K562 (cell line): ENCODE data around the gene PTPRU. TPM values are rescaled to one million over a fixed set of nuclear protein-coding genes. Genes with fewer than 3 reads are reported as not detected.

Experiments
- ATAC-seq: fragments of 200-7000 bp; cut with Tn5 transposase; 3 replicates; pipeline ENCODE4 v1.9.1; 2020; ENCODE audit warnings: moderate library complexity
- BruUV-seq: library from RNA; stranded (reverse); fragments of 400-500 nt; replicated peaks from 2 replicates; lab custom pipeline; 2021; lab: Mats Ljungman, UMichigan
- CTCF ChIA-PET: fragments of 300-600 bp; formaldehyde crosslinking; extraction: SDS; loops from one replicate; lab custom pipeline; 2021; ENCODE audit warnings: low intra/inter-chr PET ratio; lab: Yijun Ruan, JAX
- POLR2A ChIA-PET: fragments of 300-600, 350-650 bp; sonication (Branson Sonifier 250); formaldehyde crosslinking; extraction: SDS; loops from one replicate; lab custom pipeline; 2021; ENCODE audit warnings: antibody characterized with exemption, inconsistent platforms; lab: Yijun Ruan, JAX
- DNase-seq, 4 experiments: peaks; one replicate each; pipeline versions ENCODE4 v3.0.0 to v3.0.0-alpha.2; 2011 to 2018; ENCODE audit warnings: low spot score in 3 of 4, mixed read lengths in 3 of 4; ENCODE audit errors: extremely low read depth in 1 of 4
- FAIRE-seq: peaks from 2 replicates; lab custom pipeline; 2011; peaks lifted over from hg19 to GRCh38; lab: Jason Lieb, UNC
- H2AFZ ChIP-seq: 2 replicates; pipeline ENCODE4 v1.6.0; 2011; ENCODE audit warnings: low read depth, low read length, control low read depth, inconsistent platforms
- H3K27ac ChIP-seq: fragments of 200-600 bp; 3 replicates; pipeline ENCODE4 v1.8.0; 2011; ENCODE audit warnings: low read depth, mild to moderate bottlenecking, control low read depth, inconsistent platforms, low read length, moderate library complexity, mixed read lengths; ENCODE audit errors: extremely low read depth
- H3K27me3 ChIP-seq, 2 experiments: fragments of 300-600 bp in 1 of 2; 2 replicates in 1 of 2; 3 replicates in 1 of 2; pipeline versions ENCODE4 v1.6.0 to v1.8.0; 2011; ENCODE audit warnings: inconsistent platforms in 2 of 2, low read length in 2 of 2, mild to moderate bottlenecking in 1 of 2, mixed read lengths in 1 of 2, moderate library complexity in 1 of 2; ENCODE audit not compliant: control insufficient read depth in 2 of 2, insufficient read depth in 2 of 2
- H3K36me3 ChIP-seq: fragments of 300-600 bp; 3 replicates; pipeline ENCODE4 v1.8.0; 2011; ENCODE audit warnings: mild to moderate bottlenecking, low read length, inconsistent platforms; ENCODE audit not compliant: control insufficient read depth, insufficient read depth
- H3K4me1 ChIP-seq, 2 experiments: fragments of 200-600 bp in 1 of 2; replicated peaks in 1 of 2; 2 replicates in 1 of 2; 3 replicates in 1 of 2; pipeline versions ENCODE4 v1.5.1 to v1.8.0; 2011; ENCODE audit warnings: inconsistent platforms in 2 of 2, low read length in 2 of 2, mild to moderate bottlenecking in 1 of 2, mixed read lengths in 1 of 2, moderate library complexity in 1 of 2; ENCODE audit not compliant: control insufficient read depth in 2 of 2, insufficient read depth in 2 of 2
- H3K4me2 ChIP-seq: 2 replicates; pipeline ENCODE4 v1.6.1; 2011; ENCODE audit warnings: low read length, control low read depth, inconsistent platforms, mixed read lengths; ENCODE audit not compliant: insufficient read depth
- H3K4me3 ChIP-seq: fragments of 200-600 bp; sonication (generic), shearing (Covaris generic); 2 replicates; pipeline ENCODE4 v1.5.1; 2016; ENCODE audit warnings: control low read depth, inconsistent platforms
- H3K79me2 ChIP-seq: fragments of 200-600 bp; 3 replicates; pipeline ENCODE4 v1.8.0; 2011; ENCODE audit warnings: low read length, inconsistent platforms; ENCODE audit not compliant: control insufficient read depth, insufficient read depth
- H3K9ac ChIP-seq, 2 experiments: 2 replicates each; pipeline versions ENCODE4 v1.6.0 to v1.6.1; 2011; ENCODE audit warnings: low read depth in 2 of 2, low read length in 2 of 2, control low read depth in 1 of 2, inconsistent platforms in 1 of 2, mild to moderate bottlenecking in 1 of 2, mixed read lengths in 1 of 2; ENCODE audit not compliant: insufficient read depth in 1 of 2
- H3K9me1 ChIP-seq: one replicate; pipeline ENCODE4 v1.6.0; 2011; ENCODE audit warnings: inconsistent platforms, mild to moderate bottlenecking, low read length, moderate library complexity; ENCODE audit not compliant: control insufficient read depth, insufficient read depth
- H3K9me3 ChIP-seq: replicated peaks from 2 replicates; pipeline ENCODE4 v1.5.1; 2011; ENCODE audit warnings: low read depth, low read length, inconsistent platforms; ENCODE audit not compliant: control insufficient read depth, insufficient read depth
- H4K20me1 ChIP-seq: replicated peaks from 2 replicates; pipeline ENCODE4 v1.6.1; 2011; ENCODE audit warnings: low read length, inconsistent platforms, mixed read lengths; ENCODE audit not compliant: control insufficient read depth, insufficient read depth
- CBX5 ChIP-seq: IDR thresholded peaks from 2 replicates; pipeline ENCODE4 v1.6.1; 2014; ENCODE audit warnings: low read depth, borderline replicate concordance
- EP400 ChIP-seq: fragments of 450-650 bp; IDR thresholded peaks from 2 replicates; pipeline ENCODE4 v1.6.1; 2017; ENCODE audit warnings: antibody characterized with exemption, mild to moderate bottlenecking, moderate library complexity
- FIP1L1 ChIP-seq: fragments of 200-400 bp; formaldehyde crosslinking; IDR thresholded peaks from 2 replicates; pipeline ENCODE4 v1.6.1; 2018; ENCODE audit warnings: mild to moderate bottlenecking, low read depth, low read length; ENCODE audit not compliant: poor library complexity, severe bottlenecking
- HOMEZ ChIP-seq: fragments of 250-450 bp; sonication (Bioruptor Pico); IDR thresholded peaks from 2 replicates; pipeline ENCODE4 v1.4.0; 2020; ENCODE audit warnings: mild to moderate bottlenecking, moderate library complexity
- JUN ChIP-seq, 2 experiments: sonication (generic) in 1 of 2; formaldehyde crosslinking in 1 of 2; IDR thresholded peaks; 2 replicates each; pipeline versions ENCODE4 v1.6.1 to v1.8.0; 2012 to 2022; ENCODE audit warnings: borderline replicate concordance in 2 of 2, mild to moderate bottlenecking in 2 of 2, improper control_type of control experiment in 1 of 2, low read depth in 1 of 2, low read length in 1 of 2, missing genetic modification reagents in 1 of 2
- KHSRP ChIP-seq: fragments of 450-650 bp; IDR thresholded peaks from 2 replicates; pipeline ENCODE4 v1.6.1; 2017
- KLF10 ChIP-seq: fragments of 250-450 bp; sonication (Bioruptor Pico); IDR thresholded peaks from 2 replicates; pipeline ENCODE4 v1.6.1; 2021; ENCODE audit warnings: matching md5 sums
- NCOA1 ChIP-seq: fragments of 450-650 bp; IDR thresholded peaks from 2 replicates; pipeline ENCODE4 v1.6.1; 2016; ENCODE audit warnings: low read depth
- POLR2AphosphoS5 ChIP-seq: IDR thresholded peaks from 2 replicates; pipeline ENCODE4 v1.6.1; 2011; ENCODE audit warnings: mild to moderate bottlenecking, low read depth, low read length, moderate library complexity; ENCODE audit not compliant: control insufficient read depth, insufficient read depth
- RCOR1 ChIP-seq, 2 experiments: IDR thresholded peaks; 2 replicates each; pipeline ENCODE4 v1.6.1; 2012; ENCODE audit warnings: low read depth in 2 of 2, low read length in 2 of 2, borderline replicate concordance in 1 of 2, improper control_type of control experiment in 1 of 2
- RFX1 ChIP-seq: fragments of 450-650 bp; IDR thresholded peaks from 2 replicates; pipeline ENCODE4 v1.6.1; 2016; ENCODE audit warnings: mild to moderate bottlenecking, moderate library complexity
- TSHZ1 ChIP-seq: fragments of 250-450 bp; sonication (Bioruptor Pico); IDR thresholded peaks from 2 replicates; pipeline ENCODE4 v1.4.0; 2020; ENCODE audit warnings: mild to moderate bottlenecking, moderate library complexity
- ZNF174 ChIP-seq: fragments of 250-450 bp; sonication (Bioruptor Pico); IDR thresholded peaks from 2 replicates; pipeline ENCODE4 v1.4.0; 2020; ENCODE audit warnings: mild to moderate bottlenecking
- ZNF584 ChIP-seq: fragments of 200-800 bp; sonication (Bioruptor generic); IDR thresholded peaks from 2 replicates; pipeline ENCODE4 v1.6.1; 2016; ENCODE audit warnings: low read depth, mild to moderate bottlenecking, missing genetic modification characterization, missing compliant biosample characterization
- WGBS: fragments of 100-300 bp; shearing (Covaris generic); methylation state at CpG from one replicate; pipeline ENCODE4 v1.1.6; 2016; ENCODE audit warnings: low coverage, mixed read lengths; ENCODE audit not compliant: insufficient coverage; ENCODE audit errors: missing lambda C conversion rate; 5-methylcytosine and 5-hydroxymethylcytosine counted together
- in situ Hi-C: fragments of 300-500 bp; cut with MboI; formaldehyde crosslinking; loops from 4 replicates; pipeline ENCODE4 v1.15.0; 2018; ENCODE audit warnings: inconsistent platforms, mixed read lengths
- intact Hi-C: fragments of 100-400 bp; cut with micrococcal nuclease; formaldehyde crosslinking; loops from 2 replicates; pipeline ENCODE4 v1.14.2; 2022
- polyA plus RNA-seq, 8 experiments: library from polyadenylated mRNA; depleted of rRNA in 4 of 8; stranded (reverse) in 5 of 8; unstranded in 3 of 8; fragments of >200 nt; fragmentation: Nextera tagmentation in 2 of 8; fragmentation: Illumina TruSeq in 1 of 8; extraction: Ambion mirVana in 2 of 8; extraction: Trizol in 1 of 8; gene quantifications; 2 replicates each; pipeline versions ENCODE4 v1.2.1 to v1.2.3, GENCODE V29; 2011 to 2014; ENCODE audit warnings: inconsistent platforms in 1 of 8, missing spikeins in 1 of 8
- total RNA-seq, 7 experiments: library from RNA; depleted of rRNA in 6 of 7; stranded (reverse); fragments of >200 nt in 6 of 7; fragmentation: Illumina TruSeq in 2 of 7; extraction: Trizol in 2 of 7; gene quantifications; 2 replicates each; pipeline versions ENCODE4 v1.2.1 to v1.2.3, GENCODE V29; 2011 to 2021; ENCODE audit warnings: low replicate concordance in 1 of 7

The PTPRU gene
- total and polyA plus RNA-seq, 9 of the 15 experiments (the other 6 are each of a cell fraction or from before 2014, with no cell fraction given) = 0.01 to 2.9 (median 1.0) TPM

- Histone ChIP-seq H3K4me1 (no peaks in the 10 kb centered on the region), H3K4me2 (no peak overlapping the region), H3K79me2 (no peaks in the 10 kb centered on the region), H4K20me1 (no peaks in the 10 kb centered on the region; the same call in 1 of the 2 replicates), H3K9ac (no peak overlapping the region), H3K27ac (no peak overlapping the region), H3K36me3 (no peaks in the 10 kb centered on the region), H2AFZ (no peak overlapping the region), H3K4me3 (no peak overlapping the region), H3K9me3 (no peaks in the 10 kb centered on the region), H3K9me1 (no peaks in the 10 kb centered on the region), H3K27me3 (peaks cover 42 to 48% of the 10 kb centered on the region in 2 experiments)
- BruUV-seq = no TSS peak
- no peak for FAIRE-seq
- intact Hi-C loops = no loop called here
- no peak for ATAC-seq
- in situ Hi-C loops = no loop called here
- POLR2A ChIA-PET = interaction anchor here (0.9 to 2.4 kb wide), 3 partner anchors 9 to 1373 kb away, joined by 3 to 7 read pairs (median 4); no protein-coding TSS in a partner anchor
- no peak for DNase-seq
- CTCF ChIA-PET = no interaction called here
- WGBS = 0% methylated on average over 8 of the region's 8 CpGs
- TF ChIP-seq POLR2AphosphoS5 (no peak), RFX1 (no peak), KLF10 (CRISPR knock-in tag) (no peak), EP400 (no peak), ZNF174 (CRISPR knock-in tag) (no peak), NCOA1 (no peak), KHSRP (no peak), HOMEZ (CRISPR knock-in tag) (no peak), ZNF584 (CRISPR knock-in tag) (no peak), JUN (IDR thresholded peaks at IDR 0.05; ENCODE audit: borderline replicate concordance, low read depth, low read length) (no peak), JUN (CRISPR knock-in tag; IDR thresholded peaks at IDR 0.05; ENCODE audit: borderline replicate concordance) (no peak), CBX5 (no peak), RCOR1 (IDR thresholded peaks at IDR 0.05; ENCODE audit: borderline replicate concordance in 1 of 2, low read depth in 2 of 2, low read length in 2 of 2) (no peak), FIP1L1 (no peak), TSHZ1 (CRISPR knock-in tag) (no peak)
Observed at GRCh38 chr1:29269382-29269781, 33.1 kb downstream of the PTPRU start.
